A549 treated with CpdA at 1 μM for 4 hours (cell line): Measurements from ENCODE around the gene HOGA1. TPM values are rescaled to one million over a fixed set of nuclear protein-coding genes. Genes with fewer than 3 reads are reported as not detected.

Experiments
- total RNA-seq: library from RNA; stranded (reverse); fragments of 200-300 nt; extraction: Qiagen RNA extraction; gene quantifications from 5 replicates; pipeline ENCODE4 v1.2.3, GENCODE V29; 2022; ENCODE audit warnings: low read depth

The HOGA1 gene
- total RNA-seq = 0.81 to 2.0 TPM (median 1.3 TPM) in 5 replicates

GRCh38 chr10:97584060-97584797, at the start of gene HOGA1:
Gene HOGA1 (plus strand): TSS chr10:97584389. CDS start chr10:97584704, 315 bp downstream.

GRCh38 chr10:97572214-97572989, 11.8 kb upstream of the HOGA1 start, which contains the start of gene ANKRD2:
Gene ANKRD2 (plus strand): TSS chr10:97572779. CDS start chr10:97572789, 10 bp downstream.

GRCh38 chr10:97589479-97589878, 5.3 kb downstream of the HOGA1 start, which contains the start of gene C10orf62:
Gene C10orf62 (plus strand): TSS chr10:97589721. CDS start chr10:97589898, 177 bp downstream.

GRCh38 chr10:97632949-97633884, 49.0 kb downstream of the HOGA1 start, which contains the start of gene MORN4:
Gene MORN4 (minus strand): TSS chr10:97633500. CDS start chr10:97619653, 13,847 bp downstream.

GRCh38 chr10:97640174-97640867, 56.1 kb downstream of the HOGA1 start, which contains the start of gene PI4K2A:
Gene PI4K2A (plus strand): TSS chr10:97640671. CDS start chr10:97640743, 72 bp downstream.

Other genes with a start within 250 kb of the HOGA1 start
- gene FRAT2, start 249.7 kb upstream of the HOGA1 start, total RNA-seq = 5.2 to 8.8 TPM (median 8.4 TPM) in 5 replicates
- gene RRP12, start 183.0 kb upstream of the HOGA1 start, total RNA-seq = 54.6 to 69.6 TPM (median 63.0 TPM) in 5 replicates
- gene PGAM1, start 158.2 kb upstream of the HOGA1 start, total RNA-seq = 576 to 660 TPM (median 632 TPM) in 5 replicates
- gene EXOSC1, start 138.4 kb upstream of the HOGA1 start, total RNA-seq = 49.4 to 60.0 TPM (median 57.8 TPM) in 5 replicates
- gene ZDHHC16, start 138.2 kb upstream of the HOGA1 start, total RNA-seq = 40.5 to 54.5 TPM (median 52.8 TPM) in 5 replicates
- gene MMS19, start 86.0 kb upstream of the HOGA1 start, total RNA-seq = 43.9 to 50.0 TPM (median 45.7 TPM) in 5 replicates
- gene UBTD1, start 85.5 kb upstream of the HOGA1 start, total RNA-seq = 12.0 to 19.6 TPM (median 19.1 TPM) in 5 replicates
- 2.5 to 4.8 TPM (median 4.0 TPM) in 5 replicates for gene ANKRD2, start 11.6 kb upstream of the HOGA1 start, total RNA-seq
- gene C10orf62, start 5.3 kb downstream of the HOGA1 start, total RNA-seq = 0.12 TPM in 1 of 5 replicates, not detected in the others
- gene MORN4, start 49.1 kb downstream of the HOGA1 start, total RNA-seq = 3.7 to 9.1 TPM (median 7.8 TPM) in 5 replicates
- gene PI4K2A, start 56.3 kb downstream of the HOGA1 start, total RNA-seq = 25.8 to 31.9 TPM (median 30.9 TPM) in 5 replicates
- gene AVPI1, start 102.9 kb downstream of the HOGA1 start, total RNA-seq = 62.7 to 115 TPM (median 89.2 TPM) in 5 replicates
- 34.9 to 44.0 TPM (median 37.7 TPM) in 5 replicates for gene MARVELD1, start 129.3 kb downstream of the HOGA1 start, total RNA-seq
- 20.9 to 25.1 TPM (median 23.4 TPM) in 5 replicates for gene ZFYVE27, start 152.7 kb downstream of the HOGA1 start, total RNA-seq
- 1.2 to 3.0 TPM (median 2.4 TPM) in 5 replicates for gene SFRP5, start 187.6 kb downstream of the HOGA1 start, total RNA-seq